ENCODE measurements around the gene PARP1. TPM values are rescaled to one million over a fixed set of nuclear protein-coding genes. Genes with fewer than 3 reads are reported as not detected.

The PARP1 gene
- total and polyA plus RNA-seq, 2 donors (not counting 1 experiment from before 2014, with no cell fraction given) = 61.7 to 78.4 TPM

- no peak overlapping the region for H3K9ac ChIP-seq (ENCODE audit: insufficient read depth, low read length)
- H3K4me2 ChIP-seq (ENCODE audit: extremely low read depth, insufficient read depth, low read length) = no peak overlapping the region
- no peak overlapping the region for H3K4me3 ChIP-seq (replicated peaks in 1 of 4; ENCODE audit: control extremely low read depth in 1 of 4, insufficient read depth in 1 of 4, low read depth in 3 of 4, low read length in 4 of 4)
- no peaks in the 10 kb centered on the region for H3K9me3 ChIP-seq (ENCODE audit: control insufficient read depth, insufficient read depth, low read depth, low read length)
- H3K27ac ChIP-seq (ENCODE audit: insufficient read depth, low read length) = no peak overlapping the region
- H3K36me3 ChIP-seq (ENCODE audit: control insufficient read depth, insufficient read depth, low read length) = no peaks in the 10 kb centered on the region
- no peaks in the 10 kb centered on the region for H3K4me1 ChIP-seq (ENCODE audit: control insufficient read depth, extremely low read depth, insufficient read depth, low read length)
- H2AFZ ChIP-seq (ENCODE audit: low read length) = no peak overlapping the region
- H3K27me3 ChIP-seq (ENCODE audit: control insufficient read depth, insufficient read depth, low read length) = peaks cover 8% of the 10 kb centered on the region
- H4K20me1 ChIP-seq (ENCODE audit: control insufficient read depth, extremely low read depth, insufficient read depth, low read length) = no peaks in the 10 kb centered on the region
- no peak for DNase-seq (ENCODE audit: low read depth in 2 of 2)
- no peak for TF ChIP-seq EZH2 (IDR thresholded peaks at IDR 0.05; ENCODE audit: low read length, missing control alignments)
- TF ChIP-seq CTCF (conservative IDR thresholded peaks at IDR 0.05 in 1 of 2, IDR thresholded peaks at IDR 0.05 in 1 of 2; ENCODE audit: low read depth in 1 of 2, low read length in 2 of 2) = no peak
- H3K79me2 ChIP-seq (ENCODE audit: control insufficient read depth, insufficient read depth, low read length) = no peaks in the 10 kb centered on the region
Measured at GRCh38 chr1:226324479-226324878, 83.4 kb downstream of the PARP1 start.

GRCh38 chr1:226322986-226323385 is 84.9 kb downstream of the PARP1 start:
- H3K9me3 ChIP-seq (ENCODE audit: control insufficient read depth, insufficient read depth, low read depth, low read length) = no peaks in the 10 kb centered on the region
- DNase-seq (ENCODE audit: low read depth in 2 of 2) = no peak
- no peak overlapping the region for H3K4me2 ChIP-seq (ENCODE audit: extremely low read depth, insufficient read depth, low read length)
- H4K20me1 ChIP-seq (ENCODE audit: control insufficient read depth, extremely low read depth, insufficient read depth, low read length) = no peaks in the 10 kb centered on the region
- H2AFZ ChIP-seq (ENCODE audit: low read length) = no peak overlapping the region
- H3K79me2 ChIP-seq (ENCODE audit: control insufficient read depth, insufficient read depth, low read length) = no peaks in the 10 kb centered on the region
- no peak overlapping the region for H3K4me3 ChIP-seq (replicated peaks in 1 of 4; ENCODE audit: control extremely low read depth in 1 of 4, insufficient read depth in 1 of 4, low read depth in 3 of 4, low read length in 4 of 4)
- no peaks in the 10 kb centered on the region for H3K36me3 ChIP-seq (ENCODE audit: control insufficient read depth, insufficient read depth, low read length)
- no peaks in the 10 kb centered on the region for H3K4me1 ChIP-seq (ENCODE audit: control insufficient read depth, extremely low read depth, insufficient read depth, low read length)
- H3K27ac ChIP-seq (ENCODE audit: insufficient read depth, low read length) = no peak overlapping the region
- H3K27me3 ChIP-seq (ENCODE audit: control insufficient read depth, insufficient read depth, low read length) = peaks cover 8% of the 10 kb centered on the region
- TF ChIP-seq CTCF (conservative IDR thresholded peaks at IDR 0.05 in 1 of 2, IDR thresholded peaks at IDR 0.05 in 1 of 2; ENCODE audit: low read depth in 1 of 2, low read length in 2 of 2) (no peak), EZH2 (IDR thresholded peaks at IDR 0.05; ENCODE audit: low read length, missing control alignments) (no peak)
- H3K9ac ChIP-seq (ENCODE audit: insufficient read depth, low read length) = no peak overlapping the region

GRCh38 chr1:226320930-226321329 is 87.0 kb downstream of the PARP1 start:
- no peaks in the 10 kb centered on the region for H4K20me1 ChIP-seq (ENCODE audit: control insufficient read depth, extremely low read depth, insufficient read depth, low read length)
- no peak overlapping the region for H2AFZ ChIP-seq (ENCODE audit: low read length)
- H3K27me3 ChIP-seq (ENCODE audit: control insufficient read depth, insufficient read depth, low read length) = peaks cover 3% of the 10 kb centered on the region
- no peaks in the 10 kb centered on the region for H3K36me3 ChIP-seq (ENCODE audit: control insufficient read depth, insufficient read depth, low read length)
- no peak overlapping the region for H3K4me3 ChIP-seq (replicated peaks in 1 of 4; ENCODE audit: control extremely low read depth in 1 of 4, insufficient read depth in 1 of 4, low read depth in 3 of 4, low read length in 4 of 4)
- H3K9ac ChIP-seq (ENCODE audit: insufficient read depth, low read length) = no peak overlapping the region
- H3K4me2 ChIP-seq (ENCODE audit: extremely low read depth, insufficient read depth, low read length) = no peak overlapping the region
- no peaks in the 10 kb centered on the region for H3K9me3 ChIP-seq (ENCODE audit: control insufficient read depth, insufficient read depth, low read depth, low read length)
- no peak for TF ChIP-seq CTCF (conservative IDR thresholded peaks at IDR 0.05 in 1 of 2, IDR thresholded peaks at IDR 0.05 in 1 of 2; ENCODE audit: low read depth in 1 of 2, low read length in 2 of 2)
- TF ChIP-seq EZH2 (IDR thresholded peaks at IDR 0.05; ENCODE audit: low read length, missing control alignments) = no peak
- H3K79me2 ChIP-seq (ENCODE audit: control insufficient read depth, insufficient read depth, low read length) = no peaks in the 10 kb centered on the region
- DNase-seq (ENCODE audit: low read depth in 2 of 2) = no peak
- H3K4me1 ChIP-seq (ENCODE audit: control insufficient read depth, extremely low read depth, insufficient read depth, low read length) = no peaks in the 10 kb centered on the region
- H3K27ac ChIP-seq (ENCODE audit: insufficient read depth, low read length) = no peak overlapping the region

All from fibroblast of lung (primary cell).